HG02870 (cell line): ENCODE measurements around the gene ZNF655.
"Not testable (repeated sequence)": the region's sequence is repeated elsewhere in the genome, so short reads cannot be mapped to it uniquely, and the experiment has no call there.

Experiments
- ATAC-seq: cut with Tn5 transposase; IDR thresholded peaks from one replicate; pipeline ENCODE4 v1.9.1; 2021; ENCODE audit warnings: mild to moderate bottlenecking, moderate library complexity; ENCODE audit not compliant: unreplicated experiment

ZNF655 gene

DNA sequence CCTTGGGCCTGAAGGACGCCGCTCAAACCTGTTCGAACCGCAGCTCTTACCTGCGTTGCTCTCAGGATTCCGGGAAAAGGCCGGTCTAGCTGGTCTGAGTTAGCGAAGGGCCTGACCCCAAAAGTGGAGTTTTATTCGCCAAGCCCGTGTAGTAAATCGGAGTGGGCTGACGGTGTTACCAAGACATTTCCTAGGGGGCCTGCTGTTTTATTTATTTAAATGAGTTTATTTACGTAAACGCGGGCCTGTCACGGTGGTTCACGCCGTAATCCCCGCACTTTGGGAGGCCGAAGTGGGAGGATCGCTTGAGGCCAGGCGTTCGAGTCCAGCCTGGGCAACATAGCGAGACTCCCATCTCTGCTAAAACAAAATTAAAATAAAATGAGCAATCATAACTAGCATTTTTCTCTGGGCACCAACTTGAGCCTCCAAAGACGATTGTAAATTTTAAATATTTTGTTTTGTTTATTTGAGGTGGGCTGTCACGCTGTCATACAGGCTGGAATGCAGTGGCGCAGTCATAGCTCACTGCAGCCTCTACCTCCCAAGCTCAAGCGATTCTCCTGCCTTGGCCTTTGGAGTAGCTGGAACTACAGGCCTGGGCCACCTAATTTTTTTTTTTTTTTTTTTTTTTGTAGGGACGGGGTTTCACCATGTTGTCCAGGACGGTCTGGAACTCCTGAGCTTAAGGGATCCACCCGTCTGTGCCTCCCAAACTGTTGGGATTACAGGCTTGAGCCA lies 903 bp downstream of the ZNF655 start:
- ATAC-seq = no peak

DNA sequence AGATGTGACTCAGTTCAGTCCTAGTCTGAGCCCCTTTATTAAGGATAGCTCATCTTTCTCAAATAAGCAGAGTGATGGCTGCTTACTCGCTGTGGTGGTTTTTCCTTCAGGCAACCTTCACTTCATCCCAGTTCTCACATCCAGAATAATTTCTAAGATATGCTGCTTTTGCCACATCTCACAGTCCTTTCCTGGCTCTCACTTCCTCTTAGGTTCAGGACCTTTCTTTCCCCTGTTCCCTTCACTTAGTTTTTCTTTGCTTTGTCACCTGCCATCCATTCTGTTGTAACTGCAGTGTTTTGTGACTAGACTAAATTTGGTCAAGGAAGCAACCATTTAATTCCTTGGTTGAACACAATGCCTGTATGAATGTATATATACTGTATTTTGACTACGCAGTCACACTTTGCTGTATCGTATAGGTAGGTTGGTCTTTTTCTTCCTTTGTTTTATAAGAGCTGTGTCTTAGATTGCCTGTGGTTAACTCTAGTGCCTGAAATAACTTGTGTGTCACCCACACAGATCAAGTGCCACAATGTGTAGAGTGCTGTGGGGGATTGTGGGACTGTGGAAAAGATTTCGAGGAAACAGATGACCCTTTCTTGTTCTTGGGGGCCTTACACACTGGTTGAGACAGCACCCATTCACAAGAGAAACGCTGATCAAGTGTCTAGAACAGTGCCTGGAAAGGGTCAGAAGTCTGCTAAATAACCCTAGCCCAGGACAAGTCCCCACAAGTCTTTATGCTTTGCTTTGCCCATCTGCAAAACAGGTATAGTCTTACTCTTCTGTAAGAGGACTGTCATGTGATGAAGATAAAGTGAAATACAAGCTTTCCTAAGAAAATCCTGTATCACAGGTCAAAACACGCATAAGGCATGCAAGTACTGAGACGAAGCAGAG lies 2.6 kb downstream of the ZNF655 start:
- ATAC-seq = no peak

DNA sequence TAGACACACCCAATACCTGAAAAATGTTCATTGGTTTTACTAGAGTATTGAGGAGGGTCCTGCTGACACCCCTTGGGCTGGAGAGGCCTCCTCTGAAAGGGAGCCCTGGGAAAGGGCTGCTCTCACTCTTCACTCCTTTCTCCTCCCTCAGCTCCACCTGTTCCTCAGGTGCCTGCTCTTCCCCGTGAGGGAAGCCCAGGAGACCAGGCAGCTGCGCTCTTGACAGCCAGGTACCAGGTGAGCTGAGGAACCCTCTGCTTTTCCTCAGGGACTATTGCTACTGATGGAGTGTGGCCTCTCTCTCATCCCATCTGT lies 3.3 kb downstream of the ZNF655 start:
- no peak for ATAC-seq

DNA sequence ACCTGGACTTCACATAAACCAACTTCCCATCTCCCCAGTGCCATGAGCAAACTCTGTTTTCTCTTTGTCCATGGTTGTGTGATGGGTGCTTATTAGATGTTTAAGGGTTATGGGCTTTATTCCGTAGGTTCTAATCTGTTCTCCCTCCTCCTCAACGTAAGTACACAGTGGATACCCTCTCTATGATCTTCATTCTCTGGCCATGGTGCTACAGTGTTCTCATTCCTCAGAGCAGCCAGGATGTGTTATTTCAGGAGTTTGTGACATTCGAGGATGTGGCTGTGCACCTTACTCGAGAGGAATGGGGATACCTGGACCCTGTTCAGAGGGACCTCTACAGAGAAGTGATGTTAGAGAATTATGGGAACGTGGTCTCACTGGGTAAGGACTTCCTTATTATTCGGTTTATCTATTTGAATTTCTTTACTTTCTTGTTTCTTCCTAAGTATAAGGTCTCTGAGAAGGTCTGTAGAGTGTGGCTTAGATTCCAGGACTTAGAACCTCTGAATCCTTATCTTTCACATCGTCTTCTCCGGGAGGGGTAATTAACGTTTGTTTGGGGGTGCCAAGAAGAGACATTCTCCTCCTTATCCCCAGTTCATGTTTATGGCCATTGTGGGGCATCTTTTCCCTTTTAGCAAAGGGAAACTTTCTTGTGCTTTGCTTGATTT lies 3.8 kb downstream of the ZNF655 start:
- no peak for ATAC-seq

DNA sequence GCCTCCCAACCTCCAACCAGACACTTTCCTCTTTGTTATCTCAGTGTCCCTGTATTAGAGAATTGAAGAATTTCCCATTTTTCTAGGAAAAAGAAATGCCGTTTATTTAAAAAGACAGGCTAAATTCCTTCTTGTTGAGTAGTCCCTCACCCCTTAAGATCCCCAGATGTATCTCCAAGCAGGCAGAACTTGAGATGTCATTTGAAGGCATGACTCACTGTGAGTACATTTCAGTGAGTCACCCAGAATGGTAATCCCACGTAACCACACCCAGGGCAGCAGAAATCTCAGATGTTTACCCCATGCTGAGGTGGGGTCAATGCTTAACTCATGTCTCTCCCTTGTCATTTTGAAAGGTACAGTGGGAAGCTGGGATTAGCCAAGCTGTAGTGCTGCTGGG lies 4.4 kb downstream of the ZNF655 start:
- ATAC-seq = no peak

DNA sequence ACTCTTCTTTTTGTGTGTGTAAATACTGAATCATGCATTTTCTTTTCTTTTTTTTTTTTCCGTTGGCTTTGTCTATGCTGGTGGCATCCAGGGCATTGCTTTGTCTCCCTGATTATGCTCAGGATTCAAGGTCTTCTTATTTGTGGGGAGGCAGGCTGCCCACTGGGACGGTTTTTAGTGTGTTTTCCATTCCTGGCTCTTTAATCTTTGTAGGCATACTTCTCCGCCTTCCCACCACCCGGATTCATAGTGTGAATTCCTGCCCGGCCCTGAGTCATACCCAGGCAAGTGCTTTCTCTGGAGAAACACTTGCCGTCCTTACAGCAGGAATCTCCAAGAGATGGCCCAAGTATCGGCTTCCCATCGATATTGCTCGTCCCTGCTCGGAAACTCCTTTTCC lies 5.2 kb downstream of the ZNF655 start:
- ATAC-seq = no peak

DNA sequence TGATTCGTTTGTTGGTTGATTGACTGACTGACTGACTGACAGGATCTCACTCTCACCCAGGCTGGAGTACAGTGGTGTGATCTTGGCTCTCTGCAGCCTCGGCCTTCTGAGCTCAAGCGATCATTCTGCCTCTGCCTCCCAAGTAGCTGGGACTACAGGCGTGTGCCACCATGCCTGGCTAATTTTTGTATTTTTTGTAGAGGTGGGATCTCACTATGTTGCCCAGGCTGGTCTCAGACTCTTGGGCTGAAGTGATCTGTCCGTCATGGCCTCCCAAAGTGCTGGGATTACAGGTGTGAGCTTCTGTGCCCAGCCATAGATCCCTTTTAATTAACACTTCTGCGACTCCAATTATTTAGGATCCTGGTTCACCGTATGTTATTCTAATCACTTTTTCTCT lies 10.3 kb downstream of the ZNF655 start:
- not testable (repeated sequence) for ATAC-seq

DNA sequence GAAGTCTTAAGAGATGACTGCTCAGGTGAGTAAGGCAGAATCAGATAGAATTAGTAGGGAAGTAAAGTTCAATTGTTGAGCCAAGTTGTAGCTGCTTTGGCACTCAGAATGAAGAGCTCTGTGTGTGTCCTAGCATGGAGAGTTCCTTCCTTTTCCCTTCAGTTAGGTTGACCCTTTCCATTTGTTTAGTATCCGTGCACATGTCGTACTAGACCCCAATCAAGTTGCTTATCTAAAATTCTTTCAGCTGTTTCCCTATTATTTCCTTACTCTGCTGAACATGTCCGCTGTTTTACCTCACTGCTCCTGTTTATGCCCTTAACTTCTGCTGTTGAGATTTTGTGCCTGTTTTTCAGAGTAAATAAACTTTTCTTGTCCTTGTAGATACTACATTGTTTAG lies 13.3 kb downstream of the ZNF655 start:
- ATAC-seq = no peak

DNA sequence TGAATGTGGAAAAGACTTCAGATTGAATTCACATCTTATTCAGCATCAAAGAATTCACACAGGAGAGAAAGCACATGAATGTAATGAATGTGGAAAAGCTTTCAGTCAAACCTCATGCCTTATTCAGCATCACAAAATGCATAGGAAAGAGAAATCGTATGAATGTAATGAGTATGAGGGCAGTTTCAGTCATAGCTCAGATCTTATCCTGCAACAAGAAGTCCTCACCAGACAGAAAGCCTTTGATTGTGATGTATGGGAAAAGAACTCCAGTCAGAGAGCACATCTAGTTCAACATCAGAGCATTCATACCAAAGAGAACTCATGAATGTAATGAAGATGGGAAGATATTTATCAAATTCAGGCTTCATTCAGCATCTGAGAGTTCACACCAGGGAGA lies 14.8 kb downstream of the ZNF655 start:
- ATAC-seq = no peak

DNA sequence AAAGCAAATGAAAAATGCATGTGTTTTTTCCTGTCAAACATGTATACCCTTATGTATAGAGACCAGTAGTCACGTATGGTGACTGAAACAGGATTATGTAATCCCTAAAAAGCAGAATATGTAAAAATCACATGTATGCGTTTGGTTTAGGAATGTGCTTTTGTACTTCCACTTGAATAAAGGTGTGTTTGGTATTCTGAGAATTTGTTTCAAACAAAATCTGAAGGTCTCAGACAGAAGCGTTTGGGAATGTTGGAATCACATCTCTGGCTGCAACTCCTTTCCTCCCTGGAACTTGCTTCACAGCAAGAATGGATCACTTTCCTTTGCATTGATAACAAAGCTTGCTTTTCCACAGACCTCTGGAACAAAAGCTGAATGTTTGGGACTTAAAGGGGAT lies 17.8 kb downstream of the ZNF655 start:
- no peak for ATAC-seq

DNA sequence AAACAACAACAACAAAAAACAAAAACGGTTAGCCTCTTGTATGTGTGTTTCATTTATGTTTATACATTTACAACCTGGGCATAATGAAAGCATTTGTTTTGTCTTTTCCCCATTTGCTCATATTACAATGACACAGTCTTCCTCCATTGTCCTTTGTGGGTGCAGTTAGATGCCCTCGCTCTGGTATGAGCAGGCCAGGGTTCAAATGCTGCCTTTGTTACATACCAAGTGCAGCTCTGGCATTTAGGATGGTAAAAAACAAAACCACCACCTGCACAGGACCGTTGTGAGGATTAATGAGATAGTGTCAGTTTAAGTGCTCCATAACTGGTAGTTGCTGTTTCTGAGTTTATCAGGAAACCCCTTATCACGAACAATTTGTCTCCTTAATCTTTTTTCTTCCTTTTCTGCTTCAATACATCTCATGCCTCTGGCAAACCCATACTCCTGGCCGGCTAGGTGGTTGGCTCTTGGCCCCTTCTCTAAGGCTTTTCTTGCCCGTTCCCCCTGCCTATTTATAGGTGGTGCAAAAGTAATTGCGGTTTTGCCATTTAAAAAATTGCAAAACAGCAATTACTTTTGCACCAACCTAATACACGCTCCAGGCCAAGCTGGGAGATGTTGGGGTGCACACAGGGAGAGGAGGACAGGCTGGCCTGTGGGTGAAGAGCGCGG lies 21.0 kb downstream of the ZNF655 start:
- no peak for ATAC-seq

DNA sequence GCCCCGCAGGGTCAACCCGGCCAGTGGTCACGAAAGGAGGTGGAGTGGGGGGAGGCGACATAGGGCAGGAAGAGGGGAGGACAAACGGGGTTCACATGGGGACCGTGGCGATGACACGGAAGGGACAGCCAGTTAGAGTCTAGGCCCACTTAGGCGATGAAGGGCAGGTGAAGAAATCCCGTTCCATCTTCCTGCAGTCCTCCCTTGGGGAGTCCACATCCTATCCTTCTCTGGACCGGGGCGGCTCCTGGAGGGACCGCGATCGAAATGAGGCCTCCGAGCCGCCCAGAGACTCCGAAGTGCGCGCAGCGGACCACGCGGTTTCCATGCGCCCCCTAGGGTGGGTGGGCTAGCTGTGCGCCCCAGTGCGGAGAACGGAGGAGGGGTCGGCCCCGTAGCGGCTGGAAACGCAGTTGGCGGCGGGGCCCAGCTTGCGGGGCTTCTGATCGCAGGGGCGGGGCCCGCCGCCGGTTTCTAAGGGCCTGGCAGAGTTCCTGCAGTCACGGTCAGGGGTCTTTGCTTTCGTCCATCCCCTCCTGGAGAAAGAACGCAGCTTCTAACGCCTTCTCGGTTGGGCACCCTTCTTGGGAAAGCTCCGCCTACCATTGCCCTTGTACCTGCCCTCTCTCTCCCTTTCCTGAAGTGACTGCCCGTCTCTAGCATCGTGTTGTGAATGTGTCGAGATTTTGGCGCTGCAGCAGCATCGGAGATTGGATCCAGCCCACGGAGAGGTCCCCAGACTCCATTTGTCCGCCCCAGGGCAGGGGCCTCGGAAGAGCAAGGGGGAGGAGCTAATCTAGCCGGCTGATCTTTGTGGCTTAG lies 21.7 kb downstream of the ZNF655 start:
- ATAC-seq = no peak

DNA sequence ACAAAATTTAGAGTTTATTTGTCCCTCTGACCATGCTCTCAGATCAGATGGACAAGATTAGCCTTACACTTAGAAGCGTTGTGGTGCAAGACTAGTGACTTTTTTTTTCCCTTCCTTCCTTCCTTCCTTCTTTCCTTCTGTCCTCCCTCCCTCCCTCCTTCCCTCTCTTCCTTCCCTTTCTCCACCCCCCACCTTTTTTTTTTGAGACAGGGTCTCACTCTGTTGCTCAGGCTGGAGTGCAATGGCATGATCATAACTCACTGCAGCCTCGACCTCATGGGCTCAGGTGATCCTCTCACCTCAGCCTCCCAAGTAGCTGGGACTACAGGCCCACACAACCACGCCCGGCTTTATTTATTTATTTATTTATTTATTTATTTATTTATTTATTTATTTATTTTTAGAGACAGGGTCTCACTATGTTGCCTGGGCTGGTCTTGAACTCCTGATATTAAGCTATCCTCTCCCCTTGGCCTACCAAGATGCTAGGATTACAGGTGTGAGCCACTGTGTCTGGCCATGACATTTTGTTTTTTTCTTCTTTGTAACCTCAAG lies 22.4 kb downstream of the ZNF655 start:
- not testable (repeated sequence) for ATAC-seq

DNA sequence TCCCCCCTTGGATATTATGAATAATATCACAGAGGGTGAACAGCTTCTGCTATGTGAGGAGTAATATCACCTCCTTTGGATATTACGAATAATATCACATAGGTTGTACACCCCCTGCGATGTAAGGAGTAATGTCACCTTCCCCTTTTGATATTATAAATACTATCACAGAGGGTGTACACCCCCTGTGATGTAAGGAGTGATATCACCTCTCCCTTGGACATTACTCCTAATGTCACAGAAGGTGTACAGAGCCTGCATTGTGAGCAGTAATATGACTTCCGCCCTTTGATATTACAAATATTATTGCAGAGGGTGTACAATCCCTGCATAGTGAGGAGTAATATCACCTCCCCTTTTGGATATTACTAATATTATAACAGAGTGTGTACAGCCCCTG lies 30.4 kb downstream of the ZNF655 start:
- ATAC-seq = no peak

DNA sequence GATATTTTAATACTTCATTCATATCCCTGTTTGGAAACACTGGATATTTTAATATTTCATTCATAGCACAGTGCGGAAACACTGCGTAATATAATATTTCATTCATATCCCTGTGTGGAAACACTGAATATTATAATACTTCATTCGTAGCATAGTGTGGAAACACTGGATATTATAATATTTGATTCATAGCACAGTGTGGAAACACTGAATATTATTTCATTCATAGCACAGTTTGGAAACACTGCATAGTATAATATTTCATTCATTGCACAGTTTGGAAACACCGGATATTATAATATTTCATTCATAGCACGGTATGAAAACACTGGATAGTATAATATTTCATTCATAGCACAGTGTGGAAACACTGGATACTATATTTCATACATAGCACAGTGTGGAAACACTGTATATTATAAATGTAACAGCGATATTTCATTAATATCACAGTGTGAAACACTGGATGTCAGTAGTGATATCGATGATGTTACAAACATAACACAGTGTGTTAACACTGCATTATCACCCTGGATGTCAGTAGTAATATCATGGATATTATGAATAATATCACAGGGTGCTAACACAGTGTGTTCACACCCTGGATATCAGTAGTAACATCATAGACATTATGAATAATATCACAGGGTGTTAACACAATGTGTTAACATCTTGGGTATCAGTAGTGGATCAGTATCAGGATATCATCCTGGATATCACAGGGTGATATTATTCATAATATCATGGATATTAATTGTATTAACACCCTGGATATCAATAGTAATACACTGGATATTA lies 36.7 kb downstream of the ZNF655 start:
- no peak for ATAC-seq

DNA sequence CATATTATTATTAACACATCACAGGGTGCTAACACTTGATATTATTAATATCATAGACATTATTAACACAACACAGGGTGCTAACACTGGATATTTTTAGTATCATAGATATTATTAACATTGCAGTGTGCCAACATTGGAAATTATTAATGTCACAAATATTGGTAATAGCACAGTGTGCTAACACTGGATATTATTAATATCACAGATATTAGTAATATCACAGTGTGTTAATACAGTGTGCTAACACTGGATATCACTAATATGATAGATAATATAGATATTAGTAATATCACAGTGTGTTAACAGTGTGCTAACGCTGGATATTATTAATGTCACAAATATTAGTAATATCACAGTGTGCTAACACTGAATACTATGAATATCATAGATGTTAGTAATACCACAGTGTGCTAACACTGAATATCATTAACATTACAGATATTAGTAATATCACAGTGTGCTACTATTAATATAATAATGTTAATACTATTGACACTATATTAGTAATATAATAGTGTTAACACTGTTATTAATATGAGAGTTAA lies 38.0 kb downstream of the ZNF655 start:
- no peak for ATAC-seq

DNA sequence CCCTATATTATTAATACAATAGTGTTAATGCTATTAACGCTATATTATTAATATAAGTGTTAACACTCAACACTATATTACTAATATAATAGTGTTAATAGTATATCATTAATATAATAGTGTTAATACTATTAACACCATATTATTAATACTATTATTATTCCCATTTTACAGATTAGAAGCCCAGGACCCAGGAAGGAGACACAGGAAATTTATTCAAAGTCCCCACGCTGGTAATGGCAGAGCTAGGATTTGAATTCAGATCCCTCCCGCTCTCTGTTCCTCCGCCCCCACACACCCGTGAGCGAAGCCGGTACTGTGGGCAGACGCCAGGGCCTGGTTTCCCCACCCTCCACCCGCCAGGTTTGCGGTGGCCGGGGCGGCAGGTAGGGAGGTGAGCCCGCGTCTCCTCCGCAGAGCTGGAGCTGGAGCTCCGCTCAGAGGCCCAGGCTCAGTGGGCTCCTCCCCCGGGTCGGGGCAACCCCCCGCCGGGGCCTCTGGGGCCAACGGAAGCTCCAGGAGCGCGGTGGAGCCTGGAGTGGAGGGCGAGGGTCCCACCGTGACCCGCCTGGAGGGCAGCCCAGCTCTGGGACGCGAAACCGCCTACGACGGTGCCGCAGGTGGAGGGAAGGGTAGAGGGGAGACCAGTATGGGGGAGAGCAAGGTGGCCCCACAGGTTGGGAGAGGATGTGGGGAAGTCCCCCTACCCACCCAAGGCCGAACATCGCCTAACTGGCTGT lies 39.5 kb downstream of the ZNF655 start, which contains the start of gene TMEM225B:
TMEM225B (plus strand) TSS at position 506 of the 740 bp plus-strand sequence. CDS start 6,122 bp downstream, outside the sequence.
- no peak for ATAC-seq

DNA sequence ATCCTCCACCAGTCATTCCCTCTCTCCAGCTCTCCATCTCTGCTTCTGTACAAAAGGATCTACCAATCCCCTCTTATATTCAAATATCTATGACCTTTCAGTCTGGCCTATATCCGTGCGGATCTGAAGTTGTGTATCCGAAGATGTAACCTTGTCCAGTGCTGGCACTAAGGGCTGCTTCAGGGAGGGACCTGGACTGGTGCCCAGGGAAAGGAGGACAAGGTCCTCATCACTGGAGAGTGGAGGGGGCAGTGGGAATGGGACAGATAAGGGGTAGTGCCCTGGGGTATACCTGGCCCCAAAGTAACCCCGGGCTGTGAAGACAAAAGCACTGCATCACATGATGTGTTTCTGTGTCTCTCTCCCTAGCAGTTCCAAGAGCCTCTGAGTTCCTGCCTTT lies 41.4 kb downstream of the ZNF655 start:
- no peak for ATAC-seq
